A549 (cell line): ENCODE results near the gene PSMG1. TPM values are rescaled to one million over a fixed set of nuclear protein-coding genes. Genes with fewer than 3 reads are reported as not detected.

Experiments used
- ATAC-seq, 2 experiments: fragments of 200-7000 bp in 1 of 2; fragments of >200 bp in 1 of 2; cut with Nextera tagmentation in 1 of 2; cut with Tn5 transposase in 1 of 2; 3 replicates each; pipeline versions ENCODE4 v1.8.0 to v1.9.1; 2018 to 2020; ENCODE audit warnings: mild to moderate bottlenecking in 1 of 2, moderate library complexity in 1 of 2
- CTCF ChIA-PET: fragments of 300-600 bp; sonication (Branson Sonifier 250); formaldehyde crosslinking; extraction: SDS; loops from one replicate; lab custom pipeline; 2021; ENCODE audit warnings: antibody characterized with exemption, inconsistent platforms; lab: Yijun Ruan, JAX
- POLR2A ChIA-PET: fragments of 350-600 bp; formaldehyde crosslinking; extraction: SDS; loops from one replicate; lab custom pipeline; 2021; ENCODE audit warnings: antibody characterized with exemption, inconsistent platforms; lab: Yijun Ruan, JAX
- DNase-seq, 2 experiments: peaks; one replicate each; pipeline versions ENCODE4 v3.0.0 to v3.0.0-alpha.2; 2011 to 2016; ENCODE audit warnings: low read depth in 1 of 2, low spot score in 1 of 2
- FAIRE-seq: peaks from 2 replicates; lab custom pipeline; 2011; peaks lifted over from hg19 to GRCh38; lab: Jason Lieb, UNC
- H3K27ac ChIP-seq, 2 experiments: fragments of >200 bp; sonication (Bioruptor Twin); formaldehyde crosslinking; 3 replicates each; pipeline ENCODE4 v1.5.1; 2016 to 2017
- H3K4me1 ChIP-seq: fragments of >200 bp; sonication (Bioruptor Twin); formaldehyde crosslinking; 3 replicates; pipeline ENCODE4 v1.6.1; 2016
- H3K4me2 ChIP-seq: fragments of >200 bp; sonication (Bioruptor Twin); formaldehyde crosslinking; 3 replicates; pipeline ENCODE4 v1.6.1; 2016
- H3K4me3 ChIP-seq: fragments of >200 bp; sonication (Bioruptor Twin); formaldehyde crosslinking; 3 replicates; pipeline ENCODE4 v1.5.1; 2016
- H3K9me3 ChIP-seq: fragments of >200 bp; sonication (Bioruptor Twin); formaldehyde crosslinking; 3 replicates; pipeline ENCODE4 v1.6.1; 2016
- BCL3 ChIP-seq: fragments of >200 bp; sonication (Bioruptor Twin); formaldehyde crosslinking; IDR thresholded peaks from 3 replicates; pipeline ENCODE4 v1.6.1; 2016
- CBX2 ChIP-seq: fragments of 200-600 bp; sonication (generic); IDR thresholded peaks from 2 replicates; pipeline ENCODE4 v1.6.1; 2016; ENCODE audit warnings: low read depth, mild to moderate bottlenecking, borderline replicate concordance
- CEBPB ChIP-seq, 2 experiments: fragments of >200 bp in 1 of 2; sonication (Bioruptor Twin) in 1 of 2; formaldehyde crosslinking in 1 of 2; IDR thresholded peaks; 2 replicates each; pipeline ENCODE4 v1.6.1; 2012 to 2016
- CHD4 ChIP-seq: fragments of 200-600 bp; sonication (generic); IDR thresholded peaks from 2 replicates; pipeline ENCODE4 v1.6.1; 2016; ENCODE audit warnings: antibody characterized with exemption, mild to moderate bottlenecking, borderline replicate concordance
- EHF ChIP-seq: fragments of 250-450 bp; sonication (Bioruptor Pico); IDR thresholded peaks from 2 replicates; pipeline ENCODE4 v1.5.0; 2020; ENCODE audit warnings: mild to moderate bottlenecking
- EP300 ChIP-seq, 2 experiments: fragments of >200 bp; sonication (Bioruptor Twin); formaldehyde crosslinking; IDR thresholded peaks; 2 replicates in 1 of 2; 3 replicates in 1 of 2; pipeline ENCODE4 v1.6.1; 2016 to 2017
- HES2 ChIP-seq: fragments of >200 bp; sonication (Bioruptor Twin); formaldehyde crosslinking; IDR thresholded peaks from 2 replicates; pipeline ENCODE4 v1.6.1; 2016
- HEYL ChIP-seq: fragments of 250-450 bp; sonication (Bioruptor Pico); IDR thresholded peaks from 2 replicates; pipeline ENCODE4 v1.8.0; 2021; ENCODE audit warnings: mild to moderate bottlenecking, moderate library complexity
- HOXA7 ChIP-seq: fragments of 250-450 bp; sonication (Bioruptor Pico); IDR thresholded peaks from 2 replicates; pipeline ENCODE4 v1.5.0; 2020; ENCODE audit warnings: mild to moderate bottlenecking, moderate library complexity
- JUNB ChIP-seq: fragments of >200 bp; sonication (Bioruptor Twin); formaldehyde crosslinking; IDR thresholded peaks from 2 replicates; pipeline ENCODE4 v1.6.1; 2016
- MAX ChIP-seq: IDR thresholded peaks from 2 replicates; pipeline ENCODE4 v1.6.1; 2012
- NPAS2 ChIP-seq: fragments of 250-450 bp; sonication (Bioruptor Pico); IDR thresholded peaks from 2 replicates; pipeline ENCODE4 v1.8.0; 2022; ENCODE audit warnings: mild to moderate bottlenecking, moderate library complexity, borderline replicate concordance
- POLR2AphosphoS2 ChIP-seq: conservative IDR thresholded peaks from 2 replicates; pipeline ENCODE4 v1.6.1; 2012; ENCODE audit warnings: low read length, improper control_type of control experiment, inconsistent platforms
- RARB ChIP-seq: fragments of 250-450 bp; sonication (Bioruptor Pico); IDR thresholded peaks from 2 replicates; pipeline ENCODE4 v1.8.0; 2021; ENCODE audit warnings: mild to moderate bottlenecking, moderate library complexity
- RCOR1 ChIP-seq: fragments of 150-350 bp; IDR thresholded peaks from 2 replicates; pipeline ENCODE4 v1.6.1; 2014; ENCODE audit warnings: antibody characterized with exemption, low read length, low read depth
- RFX5 ChIP-seq: fragments of 450-650 bp; IDR thresholded peaks from 2 replicates; pipeline ENCODE4 v1.7.1; 2014; ENCODE audit warnings: antibody characterized with exemption, mild to moderate bottlenecking, moderate library complexity
- TFCP2L1 ChIP-seq: fragments of 250-450 bp; sonication (Bioruptor Pico); IDR thresholded peaks from 2 replicates; pipeline ENCODE4 v1.5.0; 2021; ENCODE audit warnings: mild to moderate bottlenecking
- USF2 ChIP-seq: fragments of 450-650 bp; IDR thresholded peaks from 2 replicates; pipeline ENCODE4 v1.6.1; 2014; ENCODE audit warnings: antibody characterized with exemption
- ZC3H11A ChIP-seq: fragments of 450-650 bp; IDR thresholded peaks from 2 replicates; pipeline ENCODE4 v1.6.1; 2014; ENCODE audit warnings: antibody characterized with exemption, mild to moderate bottlenecking
- ZNF302 ChIP-seq: fragments of 250-450 bp; sonication (Bioruptor Pico); IDR thresholded peaks from 2 replicates; pipeline ENCODE4 v1.9.0; 2021; ENCODE audit warnings: inconsistent platforms, mild to moderate bottlenecking, moderate library complexity
- WGBS: methylation state at CpG from one replicate; pipeline ENCODE4 v1.1.6; 2017; ENCODE audit errors: missing lambda C conversion rate; 5-methylcytosine and 5-hydroxymethylcytosine counted together
- polyA plus RNA-seq, 4 experiments: library from polyadenylated mRNA; depleted of rRNA in 3 of 4; stranded (reverse); fragments of >200 nt; fragmentation: RNase III in 1 of 4; extraction: RNeasy Plus Mini Kit Qiagen cat#74134 plus additional on column Dnase treatment in 1 of 4; gene quantifications; 2 replicates in 3 of 4; 3 replicates in 1 of 4; pipeline ENCODE4 v1.2.3, GENCODE V29; 2011 to 2017

Gene PSMG1
- polyA plus RNA-seq, 2 of the 4 experiments (the other 2 are of a cell fraction): 95.8 to 96.0 TPM

DNA sequence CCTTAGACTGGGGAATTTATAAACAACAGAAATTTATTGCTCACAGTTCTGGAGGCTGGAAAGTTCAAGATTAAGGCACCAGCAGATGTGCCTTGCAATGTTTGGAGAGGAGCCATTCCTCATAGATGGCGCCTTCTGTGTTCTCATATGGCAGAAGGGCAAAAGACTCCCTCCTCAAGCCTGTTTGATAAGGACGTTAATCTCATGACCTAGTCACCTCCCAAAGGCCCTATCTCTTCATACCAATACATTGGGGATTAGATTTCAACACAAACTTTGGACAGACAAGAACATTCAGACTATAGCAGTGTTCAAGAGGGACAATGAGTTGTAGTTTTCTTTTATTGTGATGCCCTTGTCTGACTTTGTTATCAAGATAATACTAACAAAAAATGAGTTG lies 34.3 kb downstream of the PSMG1 start:
- no peak for TF ChIP-seq EHF
- TF ChIP-seq CHD4: no peak
- TF ChIP-seq RARB (CRISPR knock-in tag): no peak
- no peak for TF ChIP-seq EP300 (IDR thresholded peaks at IDR 0.05)
- TF ChIP-seq ZC3H11A: no peak
- TF ChIP-seq RFX5: no peak
- TF ChIP-seq HOXA7 (CRISPR knock-in tag): no peak
- no peak for TF ChIP-seq HES2
- TF ChIP-seq CBX2: no peak
- TF ChIP-seq USF2: no peak
- TF ChIP-seq MAX: no peak
- FAIRE-seq (no peak), ATAC-seq (no peak), DNase-seq (no peak)
- H3K9me3 ChIP-seq: no peaks in the 10 kb centered on the region
- H3K4me3 ChIP-seq: no peak overlapping the region
- CTCF ChIA-PET: no interaction called here
- POLR2A ChIA-PET: no interaction called here
- peaks cover 8% of the 10 kb centered on the region; the same call in 1 of the 3 replicates for H3K4me1 ChIP-seq
- 65% methylated on average over 2 of the region's 2 CpGs for WGBS
- no peak overlapping the region for H3K4me2 ChIP-seq
- no peak overlapping the region for H3K27ac ChIP-seq

- POLR2A ChIA-PET: no interaction called here
- H3K4me3 ChIP-seq: no peak overlapping the region
- H3K27ac ChIP-seq: no peak overlapping the region
- H3K9me3 ChIP-seq: no peaks in the 10 kb centered on the region
- 66% methylated on average over 3 of the region's 3 CpGs for WGBS
- ATAC-seq (peak in 1 of 2 experiments; percentile 57; a peak in 3 of 6 replicates), DNase-seq (peak in 1 of 2 experiments; percentile 25), FAIRE-seq (no peak)
- TF ChIP-seq POLR2AphosphoS2 (no peak), USF2 (peak; percentile 53; the same call in 1 of the 2 replicates), CEBPB (IDR thresholded peaks at IDR 0.05) (no peak), RCOR1 (no peak)
- CTCF ChIA-PET: interaction anchor here (0.6 to 1.0 kb wide), 2 partner anchors 18 to 782 kb away, joined by 3 read pairs; no protein-coding TSS in a partner anchor
- H3K4me2 ChIP-seq: no peak overlapping the region
- no peaks in the 10 kb centered on the region for H3K4me1 ChIP-seq
These were observed 39.1 kb downstream of the PSMG1 start for GRCh38 chr21:39144191-39144590.

DNA sequence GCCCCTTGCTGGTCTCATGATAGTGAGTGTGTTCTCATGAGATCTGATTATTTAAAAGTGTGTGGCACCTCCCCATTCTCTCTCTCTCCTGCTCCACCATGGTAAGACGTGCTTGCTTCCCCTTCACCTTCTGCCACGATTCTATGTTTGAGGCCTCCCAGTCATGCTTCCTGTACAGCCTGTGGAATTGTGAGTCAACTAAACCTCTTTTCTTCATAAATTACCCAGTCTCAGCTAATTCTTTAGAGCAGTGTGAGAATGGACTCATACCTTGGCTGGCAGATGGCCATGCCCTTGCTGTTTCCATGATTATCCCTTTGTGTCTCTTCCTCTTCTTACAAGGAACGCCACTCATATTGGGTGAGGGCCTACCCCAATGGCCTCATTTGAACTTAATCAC lies 40.3 kb downstream of the PSMG1 start:
- no peak overlapping the region for H3K4me3 ChIP-seq
- TF ChIP-seq JUNB (no peak), NPAS2 (CRISPR knock-in tag) (no peak), TFCP2L1 (CRISPR knock-in tag) (no peak), HEYL (CRISPR knock-in tag) (no peak), MAX (no peak), BCL3 (no peak), ZNF302 (no peak), POLR2AphosphoS2 (no peak)
- no peaks in the 10 kb centered on the region for H3K9me3 ChIP-seq
- no peak for FAIRE-seq
- H3K4me1 ChIP-seq: peaks cover under 1% of the 10 kb centered on the region
- CTCF ChIA-PET: no interaction called here
- 64% methylated on average over 3 of the region's 3 CpGs for WGBS
- H3K27ac ChIP-seq: no peak overlapping the region
- no peak for DNase-seq
- H3K4me2 ChIP-seq: no peak overlapping the region
- POLR2A ChIA-PET: no interaction called here
- no peak for ATAC-seq
